ENCODE data around the gene SCO2. TPM values are rescaled to one million over a fixed set of nuclear protein-coding genes. Genes with fewer than 3 reads are reported as not detected.

Gene SCO2
- total and polyA plus RNA-seq, 10 of the 15 experiments (the other 5 are each of a cell fraction or from before 2014, with no cell fraction given) = 0.18 to 16.0 (median 2.4) TPM; not detected in 1

DNA sequence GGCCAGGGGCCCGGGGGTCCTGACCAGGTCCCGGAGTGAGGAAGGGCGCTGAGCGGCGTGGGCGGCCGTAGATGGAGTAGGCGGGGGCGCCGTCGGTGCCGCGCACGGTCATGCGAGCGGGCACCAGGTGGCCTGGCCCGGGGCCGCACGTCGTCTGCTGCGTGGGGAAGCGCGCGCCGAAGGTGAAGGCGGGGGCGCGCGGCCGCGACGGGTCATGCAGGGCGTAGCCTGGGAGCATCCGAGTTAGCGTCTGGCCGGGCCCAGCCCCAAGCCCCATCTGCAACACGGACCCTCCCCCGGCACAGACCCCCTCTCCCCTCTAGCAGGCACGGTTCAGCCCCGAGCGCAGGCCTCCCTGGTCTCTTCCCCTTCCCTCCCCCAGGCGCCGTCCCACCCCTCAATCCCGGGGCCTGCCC lies 6.2 kb upstream of the SCO2 start (continued):
- TF ChIP-seq, protein P1, sequence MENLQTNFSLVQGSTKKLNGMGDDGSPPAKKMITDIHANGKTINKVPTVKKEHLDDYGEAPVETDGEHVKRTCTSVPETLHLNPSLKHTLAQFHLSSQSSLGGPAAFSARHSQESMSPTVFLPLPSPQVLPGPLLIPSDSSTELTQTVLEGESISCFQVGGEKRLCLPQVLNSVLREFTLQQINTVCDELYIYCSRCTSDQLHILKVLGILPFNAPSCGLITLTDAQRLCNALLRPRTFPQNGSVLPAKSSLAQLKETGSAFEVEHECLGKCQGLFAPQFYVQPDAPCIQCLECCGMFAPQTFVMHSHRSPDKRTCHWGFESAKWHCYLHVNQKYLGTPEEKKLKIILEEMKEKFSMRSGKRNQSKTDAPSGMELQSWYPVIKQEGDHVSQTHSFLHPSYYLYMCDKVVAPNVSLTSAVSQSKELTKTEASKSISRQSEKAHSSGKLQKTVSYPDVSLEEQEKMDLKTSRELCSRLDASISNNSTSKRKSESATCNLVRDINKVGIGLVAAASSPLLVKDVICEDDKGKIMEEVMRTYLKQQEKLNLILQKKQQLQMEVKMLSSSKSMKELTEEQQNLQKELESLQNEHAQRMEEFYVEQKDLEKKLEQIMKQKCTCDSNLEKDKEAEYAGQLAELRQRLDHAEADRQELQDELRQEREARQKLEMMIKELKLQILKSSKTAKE (IDR thresholded peaks at IDR 0.05; ENCODE audit: low read depth, poor library complexity, severe bottlenecking) = no peak
- TF ChIP-seq TCF3 (IDR thresholded peaks at IDR 0.05; ENCODE audit: borderline replicate concordance, insufficient read depth, low read depth, low read length) (peak; percentile 95), MYB (IDR thresholded peaks at IDR 0.05; ENCODE audit: borderline replicate concordance, low read depth, low read length) (no peak), PKNOX1 (IDR thresholded peaks at IDR 0.05) (no peak), SMARCA5 (IDR thresholded peaks at IDR 0.05) (0 out of 2 replicates have a peak, but pooled peaks have one; percentile 57), NFYA (IDR thresholded peaks at IDR 0.05; ENCODE audit: borderline replicate concordance, low read depth, low read length) (no peak), NRF1 (conservative IDR thresholded peaks at IDR 0.05; ENCODE audit: low read depth, low read length) (no peak), SREBF2 (IDR thresholded peaks at IDR 0.05; ENCODE audit: low read length) (no peak), KDM1A (IDR thresholded peaks at IDR 0.05; ENCODE audit: borderline replicate concordance) (no peak), HDAC6 (IDR thresholded peaks at IDR 0.05; ENCODE audit: unreplicated experiment) (no peak), RFX5 (IDR thresholded peaks at IDR 0.05; ENCODE audit: low read depth, low read length) (no peak), EP300 (IDR thresholded peaks at IDR 0.05; ENCODE audit: borderline replicate concordance in 1 of 2, control insufficient read depth in 1 of 2, low read depth in 2 of 2, low read length in 2 of 2) (no peak), ZNF207 (IDR thresholded peaks at IDR 0.05; ENCODE audit: borderline replicate concordance) (no peak), IKZF1 (conservative IDR thresholded peaks at IDR 0.05) (peak; percentile 54; the same call in 1 of the 2 replicates), STAT1 (conservative IDR thresholded peaks at IDR 0.05) (no peak), BCL11A (IDR thresholded peaks at IDR 0.05; ENCODE audit: low read depth, low read length) (peak; percentile 4; the same call in 1 of the 2 replicates), SMAD5 (IDR thresholded peaks at IDR 0.05; ENCODE audit: low read depth) (no peak; the same call in 1 of the 2 replicates), NFYB (IDR thresholded peaks at IDR 0.05; ENCODE audit: insufficient read depth, low read depth, low read length) (no peak), E4F1 (IDR thresholded peaks at IDR 0.05; ENCODE audit: borderline replicate concordance, partially characterized antibody) (no peak), IKZF2 (IDR thresholded peaks at IDR 0.05) (no peak), ZSCAN29 (IDR thresholded peaks at IDR 0.05) (0 out of 2 replicates have a peak, but pooled peaks have one; percentile 27), TCF12 (IDR thresholded peaks at IDR 0.05; ENCODE audit: low read depth, low read length) (peak; percentile 86; the same call in 1 of the 2 replicates)
- TF ChIP-seq, protein P2, sequence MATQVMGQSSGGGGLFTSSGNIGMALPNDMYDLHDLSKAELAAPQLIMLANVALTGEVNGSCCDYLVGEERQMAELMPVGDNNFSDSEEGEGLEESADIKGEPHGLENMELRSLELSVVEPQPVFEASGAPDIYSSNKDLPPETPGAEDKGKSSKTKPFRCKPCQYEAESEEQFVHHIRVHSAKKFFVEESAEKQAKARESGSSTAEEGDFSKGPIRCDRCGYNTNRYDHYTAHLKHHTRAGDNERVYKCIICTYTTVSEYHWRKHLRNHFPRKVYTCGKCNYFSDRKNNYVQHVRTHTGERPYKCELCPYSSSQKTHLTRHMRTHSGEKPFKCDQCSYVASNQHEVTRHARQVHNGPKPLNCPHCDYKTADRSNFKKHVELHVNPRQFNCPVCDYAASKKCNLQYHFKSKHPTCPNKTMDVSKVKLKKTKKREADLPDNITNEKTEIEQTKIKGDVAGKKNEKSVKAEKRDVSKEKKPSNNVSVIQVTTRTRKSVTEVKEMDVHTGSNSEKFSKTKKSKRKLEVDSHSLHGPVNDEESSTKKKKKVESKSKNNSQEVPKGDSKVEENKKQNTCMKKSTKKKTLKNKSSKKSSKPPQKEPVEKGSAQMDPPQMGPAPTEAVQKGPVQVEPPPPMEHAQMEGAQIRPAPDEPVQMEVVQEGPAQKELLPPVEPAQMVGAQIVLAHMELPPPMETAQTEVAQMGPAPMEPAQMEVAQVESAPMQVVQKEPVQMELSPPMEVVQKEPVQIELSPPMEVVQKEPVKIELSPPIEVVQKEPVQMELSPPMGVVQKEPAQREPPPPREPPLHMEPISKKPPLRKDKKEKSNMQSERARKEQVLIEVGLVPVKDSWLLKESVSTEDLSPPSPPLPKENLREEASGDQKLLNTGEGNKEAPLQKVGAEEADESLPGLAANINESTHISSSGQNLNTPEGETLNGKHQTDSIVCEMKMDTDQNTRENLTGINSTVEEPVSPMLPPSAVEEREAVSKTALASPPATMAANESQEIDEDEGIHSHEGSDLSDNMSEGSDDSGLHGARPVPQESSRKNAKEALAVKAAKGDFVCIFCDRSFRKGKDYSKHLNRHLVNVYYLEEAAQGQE (IDR thresholded peaks at IDR 0.05; ENCODE audit: low read depth, low read length) = no peak

Measured in GM12878 (cell line).